Gastroesophageal sphincter (tissue), 3 donors: ENCODE data around the gene PTPRN2.

Experiments used
- CTCF ChIP-seq, 4 experiments: fragments of 200-600 bp in 2 of 4; fragments of 450-650 bp in 2 of 4; sonication (generic) in 1 of 4; IDR thresholded peaks; one replicate each; pipeline ENCODE4 v1.5.1; 2017 to 2019; ENCODE audit warnings: antibody characterized with exemption in 4 of 4, mild to moderate bottlenecking in 2 of 4, moderate library complexity in 2 of 4
- POLR2A ChIP-seq, 2 donors: fragments of 450-650 bp; IDR thresholded peaks; one replicate each; pipeline ENCODE4 v1.6.1; 2017; ENCODE audit warnings: antibody characterized with exemption in 2 of 2, mild to moderate bottlenecking in 2 of 2, moderate library complexity in 1 of 2

GRCh38 chr7:157684909-157685429, 902.7 kb downstream of the PTPRN2 start:
- TF ChIP-seq CTCF (IDR thresholded peaks at IDR 0.05) (no peak), POLR2A (IDR thresholded peaks at IDR 0.05) (no peak)
